Measurements from ENCODE around the gene TMEM132C.

The TMEM132C gene

DNA sequence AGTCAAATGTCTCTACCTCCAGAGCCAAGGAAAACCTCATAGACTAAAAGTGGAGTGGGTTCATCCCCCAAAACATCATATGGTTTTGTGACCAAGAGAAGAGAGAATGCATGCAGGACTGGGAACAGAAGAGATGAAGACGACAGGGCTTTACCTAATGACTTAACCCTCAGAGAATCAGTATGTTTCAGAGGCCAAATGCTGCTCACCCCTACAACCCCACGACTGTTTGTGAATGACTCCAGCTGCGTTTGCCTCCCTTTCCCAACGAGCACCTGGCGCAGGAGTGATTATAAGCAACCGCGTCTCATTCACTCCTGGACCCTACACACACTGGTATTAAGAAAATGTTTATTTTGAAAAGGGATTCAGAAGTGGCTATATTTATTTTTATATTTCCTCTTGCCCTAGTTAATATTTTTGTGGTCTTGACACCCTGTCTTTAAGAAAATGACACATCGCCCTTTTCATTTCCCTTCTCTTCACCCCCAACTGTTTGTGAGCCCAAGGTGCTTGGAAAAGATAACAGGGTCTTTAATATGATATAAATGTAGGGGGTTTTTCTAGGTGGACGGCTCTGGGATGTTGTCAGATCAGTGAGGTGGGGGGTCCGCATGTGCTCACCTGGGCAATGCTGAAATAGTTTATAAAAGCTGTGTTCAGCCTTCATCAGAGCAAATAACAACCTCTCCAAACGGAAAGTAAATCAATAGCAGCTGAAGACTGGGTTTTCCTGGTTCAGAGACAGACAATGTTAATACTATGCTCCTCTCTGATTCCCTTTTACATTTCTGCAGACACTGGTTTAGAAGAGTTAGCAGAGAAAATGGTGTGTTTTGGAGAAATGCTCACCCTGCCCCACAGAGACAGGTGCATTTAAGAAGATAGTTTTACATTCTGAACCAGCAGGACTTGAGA is 479.1 kb downstream of the TMEM132C start:
- TF ChIP-seq, protein P1, sequence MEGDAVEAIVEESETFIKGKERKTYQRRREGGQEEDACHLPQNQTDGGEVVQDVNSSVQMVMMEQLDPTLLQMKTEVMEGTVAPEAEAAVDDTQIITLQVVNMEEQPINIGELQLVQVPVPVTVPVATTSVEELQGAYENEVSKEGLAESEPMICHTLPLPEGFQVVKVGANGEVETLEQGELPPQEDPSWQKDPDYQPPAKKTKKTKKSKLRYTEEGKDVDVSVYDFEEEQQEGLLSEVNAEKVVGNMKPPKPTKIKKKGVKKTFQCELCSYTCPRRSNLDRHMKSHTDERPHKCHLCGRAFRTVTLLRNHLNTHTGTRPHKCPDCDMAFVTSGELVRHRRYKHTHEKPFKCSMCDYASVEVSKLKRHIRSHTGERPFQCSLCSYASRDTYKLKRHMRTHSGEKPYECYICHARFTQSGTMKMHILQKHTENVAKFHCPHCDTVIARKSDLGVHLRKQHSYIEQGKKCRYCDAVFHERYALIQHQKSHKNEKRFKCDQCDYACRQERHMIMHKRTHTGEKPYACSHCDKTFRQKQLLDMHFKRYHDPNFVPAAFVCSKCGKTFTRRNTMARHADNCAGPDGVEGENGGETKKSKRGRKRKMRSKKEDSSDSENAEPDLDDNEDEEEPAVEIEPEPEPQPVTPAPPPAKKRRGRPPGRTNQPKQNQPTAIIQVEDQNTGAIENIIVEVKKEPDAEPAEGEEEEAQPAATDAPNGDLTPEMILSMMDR (IDR thresholded peaks at IDR 0.05; ENCODE audit: borderline replicate concordance, insufficient read depth, low read depth, low read length) = no peak
- H3K4me3 ChIP-seq (ENCODE audit: low read depth, low read length) = no peak overlapping the region

DNA sequence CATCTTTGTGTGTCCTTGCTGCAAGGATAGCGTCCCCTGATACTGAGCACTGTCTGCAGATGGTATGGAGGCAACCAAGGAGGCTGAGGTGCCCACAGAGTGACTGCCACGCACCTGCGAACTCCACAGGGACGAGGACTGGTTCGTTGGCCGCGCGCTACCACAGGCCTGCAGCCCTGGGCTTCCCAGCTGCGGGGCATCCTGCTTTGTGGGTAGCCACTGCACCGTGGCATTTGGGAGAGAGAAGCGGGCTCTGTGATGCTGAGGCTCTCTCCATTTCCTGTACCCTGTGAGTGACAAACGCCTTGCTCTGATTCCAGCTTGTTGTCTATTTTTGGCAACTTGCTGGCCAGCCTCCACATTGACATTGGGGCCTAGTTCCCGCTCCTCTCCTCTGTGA is 480.5 kb downstream of the TMEM132C start:
- H3K4me3 ChIP-seq (ENCODE audit: low read depth, low read length) = no peak overlapping the region
- TF ChIP-seq, protein P1 (IDR thresholded peaks at IDR 0.05; ENCODE audit: borderline replicate concordance, insufficient read depth, low read depth, low read length) = no peak

DNA sequence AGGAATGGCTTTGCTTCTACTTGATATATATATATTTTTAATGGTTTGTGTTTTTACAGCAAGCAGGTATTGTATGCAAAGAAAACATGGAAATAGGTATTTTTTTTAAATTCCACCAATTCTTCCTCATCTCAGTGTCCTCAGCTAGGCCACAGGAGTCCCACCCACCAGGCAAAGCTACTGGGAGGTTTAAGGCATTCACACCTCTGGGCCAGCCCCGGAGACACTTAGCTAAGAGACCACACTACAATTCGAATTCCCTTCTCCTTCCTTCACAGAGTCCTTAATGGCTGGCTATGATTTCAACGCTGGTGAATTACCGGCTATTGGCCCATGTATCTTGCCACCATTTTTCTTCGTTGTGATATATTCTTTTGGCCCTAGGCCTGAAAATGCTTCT is 485.4 kb downstream of the TMEM132C start:
- TF ChIP-seq, protein P1 (IDR thresholded peaks at IDR 0.05; ENCODE audit: borderline replicate concordance, insufficient read depth, low read depth, low read length) = no peak
- H3K4me3 ChIP-seq (ENCODE audit: low read depth, low read length) = no peak overlapping the region

DNA sequence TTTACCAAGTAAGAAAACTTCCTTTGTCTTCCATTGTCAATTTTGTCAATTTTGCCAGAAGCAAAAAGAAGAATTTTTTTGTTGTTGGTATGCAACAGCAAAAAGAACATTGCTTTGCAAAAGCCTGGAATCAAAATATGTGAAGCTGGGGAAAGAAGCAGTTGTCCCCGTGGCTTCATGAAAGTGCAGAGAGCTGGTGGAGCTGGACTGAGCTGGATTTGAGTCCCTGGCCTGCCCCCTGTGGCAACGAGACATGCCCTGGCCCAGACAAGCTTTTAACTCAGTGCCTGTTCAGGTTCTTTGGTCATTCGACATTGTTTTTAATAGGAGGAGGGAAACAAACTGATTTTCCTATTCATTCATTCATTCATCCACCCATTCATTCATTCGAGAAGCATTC is 486.5 kb downstream of the TMEM132C start:
- TF ChIP-seq, protein P1 (IDR thresholded peaks at IDR 0.05; ENCODE audit: borderline replicate concordance, insufficient read depth, low read depth, low read length) = no peak
- no peak overlapping the region for H3K4me3 ChIP-seq (ENCODE audit: low read depth, low read length)

DNA sequence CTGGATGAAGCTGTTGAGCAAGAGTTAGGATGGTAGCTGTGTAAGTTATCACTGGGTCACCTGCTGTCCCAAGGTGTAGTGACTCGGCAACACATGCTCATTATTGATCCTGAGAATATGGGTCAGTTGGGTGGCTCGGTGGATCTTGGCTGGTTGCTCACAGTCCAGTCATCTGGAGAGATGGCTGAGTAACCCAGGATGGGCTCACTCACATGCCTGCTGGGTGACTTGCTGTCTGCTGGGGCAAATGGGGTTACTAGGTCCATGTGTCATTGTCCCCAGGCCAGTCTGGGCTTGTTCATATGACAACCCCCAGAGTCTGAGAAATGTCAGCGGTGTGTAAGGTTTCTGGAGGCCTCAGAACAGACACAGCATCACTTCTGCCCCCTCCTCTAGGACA is 487.3 kb downstream of the TMEM132C start:
- TF ChIP-seq, protein P1 (IDR thresholded peaks at IDR 0.05; ENCODE audit: borderline replicate concordance, insufficient read depth, low read depth, low read length) = no peak
- no peak overlapping the region for H3K4me3 ChIP-seq (ENCODE audit: low read depth, low read length)

DNA sequence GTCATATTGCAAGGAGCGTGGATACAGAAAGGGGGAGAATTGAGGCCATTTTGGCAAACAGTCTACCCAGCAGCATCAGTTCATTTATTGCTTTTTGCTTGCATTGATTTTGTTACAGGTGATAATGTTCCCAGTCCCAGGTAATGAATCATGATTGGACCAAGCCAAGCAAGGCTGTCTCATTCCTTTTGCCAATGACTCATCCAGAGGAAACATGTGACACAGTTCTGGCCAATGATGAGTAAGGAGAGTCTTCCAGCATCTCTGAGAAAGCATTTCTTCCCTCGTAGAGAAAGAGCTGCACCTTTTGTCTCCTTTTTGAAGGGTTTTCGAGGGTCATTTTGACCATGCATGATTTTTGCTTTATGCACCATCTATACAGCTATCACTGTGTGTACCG is 488.6 kb downstream of the TMEM132C start:
- no peak overlapping the region for H3K4me3 ChIP-seq (ENCODE audit: low read depth, low read length)
- TF ChIP-seq, protein P1 (IDR thresholded peaks at IDR 0.05; ENCODE audit: borderline replicate concordance, insufficient read depth, low read depth, low read length) = no peak
